ENCODE data around the gene LRFN3.

- TF ChIP-seq CTCF (conservative IDR thresholded peaks at IDR 0.05; ENCODE audit: low read length) (no peak), EZH2phosphoT487 (IDR thresholded peaks at IDR 0.05; ENCODE audit: borderline replicate concordance, low read depth, low read length) (no peak)
Measured at GRCh38 chr19:35905178-35905727, 30.9 kb upstream of the LRFN3 start.

All from OCI-LY7 (cell line).